HepG2 (cell line): ENCODE measurements around the gene SLC35A3. TPM values are rescaled to one million over a fixed set of nuclear protein-coding genes. Genes with fewer than 3 reads are reported as not detected.

Source experiments
- BRCA1 ChIP-seq: sonication (generic); formaldehyde crosslinking; IDR thresholded peaks from 2 replicates; pipeline ENCODE4 v1.4.0; 2020; ENCODE audit warnings: missing genetic modification reagents
- GMEB2 ChIP-seq: IDR thresholded peaks from 2 replicates; pipeline ENCODE4 v1.6.1; 2016; ENCODE audit warnings: missing biosample characterization, missing genetic modification reagents, low read depth
- HMG20A ChIP-seq: IDR thresholded peaks from 2 replicates; pipeline ENCODE4 v1.6.1; 2016; ENCODE audit warnings: borderline replicate concordance
- HNF1B ChIP-seq: sonication (generic); formaldehyde crosslinking; IDR thresholded peaks from 2 replicates; pipeline ENCODE4 v1.5.1; 2020; ENCODE audit warnings: mild to moderate bottlenecking, moderate library complexity, missing genetic modification reagents
- HNRNPUL1 ChIP-seq: fragments of 200-400 bp; formaldehyde crosslinking; IDR thresholded peaks from 2 replicates; pipeline ENCODE4 v1.6.1; 2017; ENCODE audit warnings: low read depth, mild to moderate bottlenecking, low read length, moderate library complexity
- ISX ChIP-seq: sonication (generic); formaldehyde crosslinking; conservative IDR thresholded peaks from 2 replicates; pipeline ENCODE4 v1.5.0; 2020; ENCODE audit warnings: missing genetic modification reagents
- NONO ChIP-seq, 2 experiments: fragments of 450-650 bp in 1 of 2; sonication (generic) in 1 of 2; formaldehyde crosslinking in 1 of 2; IDR thresholded peaks in 1 of 2; conservative IDR thresholded peaks in 1 of 2; 2 replicates each; pipeline versions ENCODE4 v1.6.1 to v1.8.0; 2017 to 2022; ENCODE audit warnings: mild to moderate bottlenecking in 1 of 2, missing genetic modification reagents in 1 of 2, moderate library complexity in 1 of 2
- ONECUT2 ChIP-seq: sonication (generic); formaldehyde crosslinking; IDR thresholded peaks from 2 replicates; pipeline ENCODE4 v1.4.0; 2020; ENCODE audit warnings: missing genetic modification reagents
- PRDM15 ChIP-seq: sonication (generic); formaldehyde crosslinking; IDR thresholded peaks from 2 replicates; pipeline ENCODE4 v1.4.0; 2020; ENCODE audit warnings: missing genetic modification reagents
- SRSF9 ChIP-seq: fragments of 200-400 bp; formaldehyde crosslinking; IDR thresholded peaks from 2 replicates; pipeline ENCODE4 v1.6.1; 2018; ENCODE audit warnings: borderline replicate concordance, mild to moderate bottlenecking, low read depth, low read length; ENCODE audit not compliant: insufficient read depth, poor library complexity, severe bottlenecking
- STAG1 ChIP-seq: sonication (generic); formaldehyde crosslinking; IDR thresholded peaks from 2 replicates; pipeline ENCODE4 v1.4.0; 2020; ENCODE audit warnings: missing genetic modification reagents
- TOPORS ChIP-seq: sonication (generic); formaldehyde crosslinking; IDR thresholded peaks from 2 replicates; pipeline ENCODE4 v1.8.0; 2023; ENCODE audit warnings: mild to moderate bottlenecking, missing genetic modification reagents
- ZNF605 ChIP-seq: sonication (generic); formaldehyde crosslinking; IDR thresholded peaks from 2 replicates; pipeline ENCODE4 v1.8.0; 2022; ENCODE audit warnings: mild to moderate bottlenecking, missing genetic modification reagents
- ZNF619 ChIP-seq: sonication (generic); formaldehyde crosslinking; IDR thresholded peaks from 2 replicates; pipeline ENCODE4 v1.4.0; 2020; ENCODE audit warnings: mild to moderate bottlenecking, missing genetic modification reagents
- polyA plus RNA-seq, 8 experiments: library from polyadenylated mRNA; depleted of rRNA in 3 of 8; stranded (reverse) in 7 of 8; unstranded in 1 of 8; fragments of >200 nt; fragmentation: Illumina TruSeq in 4 of 8; extraction: Trizol in 4 of 8; gene quantifications; 2 replicates each; pipeline versions ENCODE4 v1.2.1 to v1.2.3, GENCODE V29; 2011 to 2016; ENCODE audit warnings: low read depth in 4 of 8, missing spikeins in 1 of 8, mixed read lengths in 1 of 8; ENCODE audit not compliant: insufficient read depth in 1 of 8
- total RNA-seq, 5 experiments: library from RNA; depleted of rRNA; stranded (reverse); fragments of >200 nt; fragmentation: Illumina TruSeq; extraction: Trizol; gene quantifications; 2 replicates each; pipeline ENCODE4 v1.2.3, GENCODE V29; 2016; ENCODE audit warnings: low read depth in 1 of 5
- TF ChIP-seq, protein P1 (sequence below): sonication (generic); formaldehyde crosslinking; IDR thresholded peaks from 2 replicates; pipeline ENCODE4 v1.5.0; 2020; ENCODE audit warnings: mild to moderate bottlenecking, missing genetic modification reagents
- TF ChIP-seq, protein P2 (sequence below): fragments of 450-650 bp; IDR thresholded peaks from 2 replicates; pipeline ENCODE4 v1.6.1; 2017
- TF ChIP-seq, protein P3 (sequence below): sonication (generic); IDR thresholded peaks from 2 replicates; pipeline ENCODE4 v1.6.1; 2016; ENCODE audit warnings: low read depth, borderline replicate concordance

The SLC35A3 gene
- total and polyA plus RNA-seq, 2 of the 13 experiments (the other 11 are each of a cell fraction or from before 2014, with no cell fraction given): 11.2 to 24.9 TPM

- TF ChIP-seq HMG20A (no peak), ZNF605 (CRISPR knock-in tag) (no peak), NONO (IDR thresholded peaks at IDR 0.05) (no peak), NONO (CRISPR knock-in tag; conservative IDR thresholded peaks at IDR 0.05) (no peak), ZNF619 (no peak), HNF1B (CRISPR knock-in tag) (no peak; the same call in 1 of the 2 replicates), TOPORS (CRISPR knock-in tag) (no peak), ONECUT2 (CRISPR knock-in tag) (no peak), GMEB2 (CRISPR knock-in tag) (no peak), ISX (CRISPR knock-in tag) (no peak), PRDM15 (no peak), SRSF9 (no peak), STAG1 (CRISPR knock-in tag) (0 out of 2 replicates have a peak, but pooled peaks have one; percentile 1), HNRNPUL1 (no peak), BRCA1 (no peak)
- TF ChIP-seq, protein P1, sequence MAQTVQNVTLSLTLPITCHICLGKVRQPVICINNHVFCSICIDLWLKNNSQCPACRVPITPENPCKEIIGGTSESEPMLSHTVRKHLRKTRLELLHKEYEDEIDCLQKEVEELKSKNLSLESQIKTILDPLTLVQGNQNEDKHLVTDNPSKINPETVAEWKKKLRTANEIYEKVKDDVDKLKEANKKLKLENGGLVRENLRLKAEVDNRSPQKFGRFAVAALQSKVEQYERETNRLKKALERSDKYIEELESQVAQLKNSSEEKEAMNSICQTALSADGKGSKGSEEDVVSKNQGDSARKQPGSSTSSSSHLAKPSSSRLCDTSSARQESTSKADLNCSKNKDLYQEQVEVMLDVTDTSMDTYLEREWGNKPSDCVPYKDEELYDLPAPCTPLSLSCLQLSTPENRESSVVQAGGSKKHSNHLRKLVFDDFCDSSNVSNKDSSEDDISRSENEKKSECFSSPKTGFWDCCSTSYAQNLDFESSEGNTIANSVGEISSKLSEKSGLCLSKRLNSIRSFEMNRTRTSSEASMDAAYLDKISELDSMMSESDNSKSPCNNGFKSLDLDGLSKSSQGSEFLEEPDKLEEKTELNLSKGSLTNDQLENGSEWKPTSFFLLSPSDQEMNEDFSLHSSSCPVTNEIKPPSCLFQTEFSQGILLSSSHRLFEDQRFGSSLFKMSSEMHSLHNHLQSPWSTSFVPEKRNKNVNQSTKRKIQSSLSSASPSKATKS (CRISPR knock-in tag): 0 out of 2 replicates have a peak, but pooled peaks have one; percentile 4
- TF ChIP-seq, protein P2, sequence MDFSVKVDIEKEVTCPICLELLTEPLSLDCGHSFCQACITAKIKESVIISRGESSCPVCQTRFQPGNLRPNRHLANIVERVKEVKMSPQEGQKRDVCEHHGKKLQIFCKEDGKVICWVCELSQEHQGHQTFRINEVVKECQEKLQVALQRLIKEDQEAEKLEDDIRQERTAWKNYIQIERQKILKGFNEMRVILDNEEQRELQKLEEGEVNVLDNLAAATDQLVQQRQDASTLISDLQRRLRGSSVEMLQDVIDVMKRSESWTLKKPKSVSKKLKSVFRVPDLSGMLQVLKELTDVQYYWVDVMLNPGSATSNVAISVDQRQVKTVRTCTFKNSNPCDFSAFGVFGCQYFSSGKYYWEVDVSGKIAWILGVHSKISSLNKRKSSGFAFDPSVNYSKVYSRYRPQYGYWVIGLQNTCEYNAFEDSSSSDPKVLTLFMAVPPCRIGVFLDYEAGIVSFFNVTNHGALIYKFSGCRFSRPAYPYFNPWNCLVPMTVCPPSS: no peak
- TF ChIP-seq, protein P3, sequence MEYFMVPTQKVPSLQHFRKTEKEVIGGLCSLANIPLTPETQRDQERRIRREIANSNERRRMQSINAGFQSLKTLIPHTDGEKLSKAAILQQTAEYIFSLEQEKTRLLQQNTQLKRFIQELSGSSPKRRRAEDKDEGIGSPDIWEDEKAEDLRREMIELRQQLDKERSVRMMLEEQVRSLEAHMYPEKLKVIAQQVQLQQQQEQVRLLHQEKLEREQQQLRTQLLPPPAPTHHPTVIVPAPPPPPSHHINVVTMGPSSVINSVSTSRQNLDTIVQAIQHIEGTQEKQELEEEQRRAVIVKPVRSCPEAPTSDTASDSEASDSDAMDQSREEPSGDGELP: 0 out of 2 replicates have a peak, but pooled peaks have one; percentile 8
Measured at GRCh38 chr1:100037656-100037926, 67.8 kb downstream of the SLC35A3 start (continued).
